IMR-90 (cell line): ENCODE measurements around the gene ATIC. TPM values are rescaled to one million over a fixed set of nuclear protein-coding genes. Genes with fewer than 3 reads are reported as not detected.

ENCODE experiments used
- ATAC-seq: fragments of 200-7000 bp; cut with Tn5 transposase; 2 replicates; pipeline ENCODE4 v1.9.1; 2020; ENCODE audit warnings: low read depth, mild to moderate bottlenecking, moderate library complexity
- BruUV-seq: library from RNA; stranded (reverse); fragments of 400-500 nt; replicated peaks from 2 replicates; lab custom pipeline; 2021; lab: Mats Ljungman, UMichigan
- CTCF ChIA-PET: fragments of 300-600 bp; formaldehyde crosslinking; extraction: SDS; loops from one replicate; lab custom pipeline; 2021; ENCODE audit warnings: antibody characterized with exemption; lab: Yijun Ruan, JAX
- POLR2A ChIA-PET: fragments of 300-600 bp; sonication (Branson Sonifier 250); formaldehyde crosslinking; loops from one replicate; lab custom pipeline; 2022; ENCODE audit warnings: antibody characterized with exemption; ENCODE audit not compliant: unreplicated experiment; lab: Charles Lee
- DNase-seq: peaks from one replicate; pipeline ENCODE4 v3.0.0; 2013
- H2AFZ ChIP-seq: replicated peaks from 2 replicates; pipeline ENCODE3; 2013; ENCODE audit warnings: low read length, mild to moderate bottlenecking; ENCODE audit not compliant: poor library complexity
- H2AK5ac ChIP-seq: 2 replicates; pipeline ENCODE4 v1.6.1; 2013; ENCODE audit warnings: low read depth, low read length, inconsistent platforms
- H2AK9ac ChIP-seq: replicated peaks from 2 replicates; pipeline ENCODE3; 2013; ENCODE audit warnings: mild to moderate bottlenecking, low read depth, low read length, moderate library complexity; ENCODE audit not compliant: poor library complexity
- H2BK120ac ChIP-seq: 2 replicates; pipeline ENCODE4 v1.6.1; 2013; ENCODE audit warnings: low read depth, low read length, inconsistent platforms
- H2BK15ac ChIP-seq: 3 replicates; pipeline ENCODE4 v1.6.1; 2013; ENCODE audit warnings: low read depth, low read length, inconsistent platforms
- H2BK20ac ChIP-seq: 2 replicates; pipeline ENCODE4 v1.6.1; 2013; ENCODE audit warnings: low read depth, mild to moderate bottlenecking, inconsistent platforms, low read length, moderate library complexity
- H2BK5ac ChIP-seq: 2 replicates; pipeline ENCODE4 v1.6.1; 2013; ENCODE audit warnings: mild to moderate bottlenecking, low read depth, low read length, inconsistent platforms; ENCODE audit not compliant: poor library complexity, severe bottlenecking
- H3K14ac ChIP-seq: replicated peaks from 2 replicates; pipeline ENCODE4 v1.6.1; 2013; ENCODE audit warnings: low read depth, low read length, inconsistent platforms
- H3K18ac ChIP-seq: 2 replicates; pipeline ENCODE4 v1.6.1; 2013; ENCODE audit warnings: low read depth, low read length, control low read depth
- H3K23ac ChIP-seq: 2 replicates; pipeline ENCODE4 v1.6.1; 2013; ENCODE audit warnings: low read depth, low read length, inconsistent platforms
- H3K27ac ChIP-seq: 2 replicates; pipeline ENCODE4 v1.5.1; 2013; ENCODE audit warnings: mild to moderate bottlenecking, control low read depth, low read length; ENCODE audit not compliant: insufficient read depth
- H3K27me3 ChIP-seq: 2 replicates; pipeline ENCODE4 v1.6.1; 2013; ENCODE audit warnings: low read length; ENCODE audit not compliant: control insufficient read depth, insufficient read depth
- H3K36me3 ChIP-seq: 2 replicates; pipeline ENCODE4 v1.6.1; 2013; ENCODE audit warnings: low read length, mixed read lengths; ENCODE audit not compliant: control insufficient read depth, insufficient read depth
- H3K4ac ChIP-seq: 2 replicates; pipeline ENCODE4 v1.6.1; 2013; ENCODE audit warnings: low read depth, low read length, inconsistent platforms
- H3K4me1 ChIP-seq: 2 replicates; pipeline ENCODE4 v1.6.1; 2013; ENCODE audit warnings: low read length, mixed read lengths; ENCODE audit not compliant: control insufficient read depth, insufficient read depth
- H3K4me2 ChIP-seq: 2 replicates; pipeline ENCODE4 v1.6.1; 2013; ENCODE audit warnings: low read depth, mild to moderate bottlenecking, control low read depth, low read length, moderate library complexity
- H3K4me3 ChIP-seq: 2 replicates; pipeline ENCODE4 v1.5.1; 2013; ENCODE audit warnings: low read depth, mild to moderate bottlenecking, control low read depth, low read length, moderate library complexity; ENCODE audit not compliant: insufficient read depth
- H3K56ac ChIP-seq: 2 replicates; pipeline ENCODE4 v1.6.1; 2013; ENCODE audit warnings: low read length, inconsistent platforms; ENCODE audit not compliant: insufficient read depth; ENCODE audit errors: extremely low read depth
- H3K79me1 ChIP-seq, 2 experiments: 2 replicates each; pipeline ENCODE4 v1.6.1; 2013; ENCODE audit warnings: low read length in 2 of 2, inconsistent platforms in 1 of 2, low read depth in 1 of 2
- H3K9ac ChIP-seq: 2 replicates; pipeline ENCODE4 v1.6.1; 2013; ENCODE audit warnings: low read depth, low read length, control low read depth
- H3K9me1 ChIP-seq: 2 replicates; pipeline ENCODE4 v1.6.1; 2013; ENCODE audit warnings: low read length, inconsistent platforms; ENCODE audit not compliant: insufficient read depth
- H3K9me3 ChIP-seq: 2 replicates; pipeline ENCODE4 v1.6.1; 2013; ENCODE audit warnings: low read length; ENCODE audit not compliant: control insufficient read depth, insufficient read depth
- H4K20me1 ChIP-seq: 2 replicates; pipeline ENCODE4 v1.6.1; 2013; ENCODE audit warnings: low read length, inconsistent platforms; ENCODE audit not compliant: insufficient read depth
- H4K5ac ChIP-seq: 2 replicates; pipeline ENCODE4 v1.6.1; 2013; ENCODE audit warnings: mild to moderate bottlenecking, low read depth, low read length, control low read depth
- H4K8ac ChIP-seq, 2 experiments: 2 replicates each; pipeline ENCODE4 v1.6.1; 2013; ENCODE audit warnings: low read depth in 2 of 2, low read length in 2 of 2, control low read depth in 1 of 2, inconsistent platforms in 1 of 2
- H4K91ac ChIP-seq: 2 replicates; pipeline ENCODE4 v1.6.1; 2013; ENCODE audit warnings: low read depth, low read length, inconsistent platforms; ENCODE audit not compliant: insufficient read depth
- CEBPB ChIP-seq: IDR thresholded peaks from 2 replicates; pipeline ENCODE4 v1.6.1; 2012; ENCODE audit warnings: low read depth, low read length, improper control_type of control experiment
- CHD1 ChIP-seq: IDR thresholded peaks from 2 replicates; pipeline ENCODE4 v1.6.1; 2012; ENCODE audit warnings: low read depth, low read length, improper control_type of control experiment
- FOS ChIP-seq: fragments of 150-350 bp; IDR thresholded peaks from 2 replicates; pipeline ENCODE4 v1.6.1; 2016; ENCODE audit warnings: low read depth, low read length
- MXI1 ChIP-seq: IDR thresholded peaks from 2 replicates; pipeline ENCODE4 v1.6.1; 2012; ENCODE audit warnings: low read depth, mild to moderate bottlenecking, low read length, moderate library complexity, borderline replicate concordance
- POLR2A ChIP-seq: IDR thresholded peaks from 2 replicates; pipeline ENCODE4 v1.6.1; 2012; ENCODE audit warnings: mild to moderate bottlenecking, low read depth, low read length
- RAD21 ChIP-seq: IDR thresholded peaks from 2 replicates; pipeline ENCODE4 v1.6.1; 2012; ENCODE audit warnings: low read length, improper control_type of control experiment
- SMC3 ChIP-seq: fragments of 150-350 bp; IDR thresholded peaks from 2 replicates; pipeline ENCODE4 v1.6.1; 2016; ENCODE audit warnings: low read depth, mild to moderate bottlenecking, antibody characterized with exemption, low read length, moderate library complexity
- WGBS, 2 experiments: methylation state at CpG; one replicate each; pipeline versions ENCODE4 v1.1.5 to v1.1.7; 2013; ENCODE audit warnings: missing lambda C conversion rate in 2 of 2; ENCODE audit not compliant: insufficient read length in 1 of 2; ENCODE audit errors: extremely low coverage in 2 of 2; 5-methylcytosine and 5-hydroxymethylcytosine counted together
- dilution Hi-C: fragments of 300-500 bp; cut with HindIII; formaldehyde crosslinking; loops from one replicate; pipeline ENCODE4 v1.14.3; 2018; ENCODE audit warnings: low sequenced_read_pairs; ENCODE audit not compliant: unreplicated experiment
- in situ Hi-C: fragments of 300-500 bp; cut with MboI; formaldehyde crosslinking; loops from 3 replicates; pipeline ENCODE4 v1.14.3; 2019; ENCODE audit warnings: low sequenced_read_pairs, inconsistent platforms, mixed read lengths
- intact Hi-C: fragments of 100-400 bp; cut with micrococcal nuclease; formaldehyde crosslinking; loops from 2 replicates; pipeline ENCODE4 v1.10.0; 2022
- polyA plus RNA-seq, 3 experiments: library from polyadenylated mRNA; depleted of rRNA; stranded (reverse); fragments of >200 nt; gene quantifications; 2 replicates each; pipeline ENCODE4 v1.2.3, GENCODE V29; 2012; ENCODE audit warnings: low replicate concordance in 1 of 3
- total RNA-seq: library from RNA; depleted of rRNA; stranded (reverse); fragments of >200 nt; gene quantifications from 2 replicates; pipeline ENCODE4 v1.2.3, GENCODE V29; 2012

ATIC gene
- total and polyA plus RNA-seq, 2 of the 4 experiments (the other 2 are of a cell fraction): 30.5 to 101 TPM

DNA sequence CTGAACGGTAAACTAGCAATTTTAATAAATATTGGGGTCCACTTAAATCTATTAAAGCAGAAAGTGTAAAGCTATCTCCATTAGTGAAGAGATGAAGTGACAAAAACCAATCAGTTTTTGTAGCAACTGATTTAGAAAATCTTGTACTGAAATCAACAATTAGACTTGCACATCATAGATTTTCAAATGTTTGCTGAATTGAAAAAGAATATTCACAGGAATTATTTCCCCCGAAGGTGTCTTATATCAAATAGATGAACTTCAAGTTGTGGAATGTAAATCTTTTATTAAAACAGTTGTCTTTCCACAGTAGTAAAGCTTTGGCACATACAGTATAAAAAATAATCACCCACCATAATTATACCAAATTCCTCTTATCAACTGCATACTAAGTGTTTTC is 48.7 kb downstream of the ATIC start:
- H4K20me1 ChIP-seq: peaks cover 22% of the 10 kb centered on the region
- in situ Hi-C loops: no loop called here

More for the DNA sequence above, 48.7 kb downstream of the ATIC start:
- dilution Hi-C loops: no loop called here
- intact Hi-C loops: no loop called here
- H2BK120ac ChIP-seq: no peak overlapping the region
- no peak overlapping the region for H3K27ac ChIP-seq
- no peak overlapping the region for H2BK15ac ChIP-seq
- no peak overlapping the region for H3K18ac ChIP-seq
- DNase-seq (no peak), ATAC-seq (no peak)
- peaks cover 2% of the 10 kb centered on the region; the same call in 1 of the 2 replicates for H3K9me1 ChIP-seq
- no peak overlapping the region for H3K14ac ChIP-seq
- WGBS, 2 experiments: no CpG with 5 or more reads among the region's 2 CpGs
- H3K27me3 ChIP-seq: no peaks in the 10 kb centered on the region
- no peak overlapping the region for H3K4me2 ChIP-seq
- H4K91ac ChIP-seq: no peak overlapping the region
- H2AK9ac ChIP-seq: no peak overlapping the region
- no peak overlapping the region for H3K4ac ChIP-seq
- H2BK20ac ChIP-seq: no peak overlapping the region
- H4K5ac ChIP-seq: no peak overlapping the region
- peaks cover 48% of the 10 kb centered on the region for H3K36me3 ChIP-seq
- H3K4me3 ChIP-seq: no peak overlapping the region
- H2AK5ac ChIP-seq: no peak overlapping the region
- H2BK5ac ChIP-seq: no peak overlapping the region
- H3K9me3 ChIP-seq: no peaks in the 10 kb centered on the region
- H3K4me1 ChIP-seq: 0 out of 2 replicates have a peak, but pooled peaks cover 1% of the 10 kb centered on the region
- no peak overlapping the region for H3K23ac ChIP-seq
- BruUV-seq: no TSS peak
- ChIA-PET CTCF (no interaction called here), POLR2A (no interaction called here)
- no peak overlapping the region for H3K9ac ChIP-seq
- H3K56ac ChIP-seq: no peak overlapping the region
- H3K79me1 ChIP-seq: peaks cover 8 to 11% of the 10 kb centered on the region in 2 experiments; a peak in 2 of 4 replicates
- no peak overlapping the region for H4K8ac ChIP-seq
- TF ChIP-seq CHD1 (no peak), CEBPB (no peak), MXI1 (no peak), FOS (no peak), RAD21 (no peak), POLR2A (no peak; the same call in 1 of the 2 replicates), SMC3 (no peak)
- H2AFZ ChIP-seq: no peak overlapping the region
